ENCODE results near the gene SLC6A6. TPM values are rescaled to one million over a fixed set of nuclear protein-coding genes. Genes with fewer than 3 reads are reported as not detected.

The SLC6A6 gene
- polyA plus RNA-seq, 4 donors, result 16.0 to 26.0 (median 21.2) TPM

GRCh38 chr3:14450922-14451606, 48.7 kb downstream of the SLC6A6 start:
- no peak for DNase-seq (ENCODE audit: low read depth in 4 of 4, low spot score in 2 of 4)

- DNase-seq (ENCODE audit: low read depth in 4 of 4, low spot score in 2 of 4), result no peak
Observed at GRCh38 chr3:14451844-14452739, 49.7 kb downstream of the SLC6A6 start.

- peak in 3 of 4 donors; percentile 65 to 81 (median 71) for DNase-seq (ENCODE audit: low read depth in 4 of 4, low spot score in 2 of 4)
Observed at GRCh38 chr3:14452740-14453710, 50.6 kb downstream of the SLC6A6 start.

- DNase-seq (ENCODE audit: low read depth in 4 of 4, low spot score in 2 of 4), result no peak
Observed at GRCh38 chr3:14453876-14454638, 51.7 kb downstream of the SLC6A6 start.

- DNase-seq (ENCODE audit: low read depth in 4 of 4, low spot score in 2 of 4), result no peak
Observed at GRCh38 chr3:14454639-14455310, 52.4 kb downstream of the SLC6A6 start.

- no peak for DNase-seq (ENCODE audit: low read depth in 4 of 4, low spot score in 2 of 4)
Observed at GRCh38 chr3:14455571-14456317, 53.3 kb downstream of the SLC6A6 start.

- no peak for DNase-seq (ENCODE audit: low read depth in 4 of 4, low spot score in 2 of 4)
Observed at GRCh38 chr3:14456794-14457193, 54.4 kb downstream of the SLC6A6 start.

GRCh38 chr3:14457481-14457880, 55.1 kb downstream of the SLC6A6 start:
- no peak for DNase-seq (ENCODE audit: low read depth in 4 of 4, low spot score in 2 of 4)

- DNase-seq (ENCODE audit: low read depth in 4 of 4, low spot score in 2 of 4), result no peak
Observed at GRCh38 chr3:14457999-14458398, 55.6 kb downstream of the SLC6A6 start.

GRCh38 chr3:14458434-14459275, 56.2 kb downstream of the SLC6A6 start:
- DNase-seq (ENCODE audit: low read depth in 4 of 4, low spot score in 2 of 4), result no peak

GRCh38 chr3:14459384-14459783, 57.0 kb downstream of the SLC6A6 start:
- no peak for DNase-seq (ENCODE audit: low read depth in 4 of 4, low spot score in 2 of 4)

GRCh38 chr3:14459787-14460186, 57.4 kb downstream of the SLC6A6 start:
- no peak for DNase-seq (ENCODE audit: low read depth in 4 of 4, low spot score in 2 of 4)

GRCh38 chr3:14460342-14461005, 58.1 kb downstream of the SLC6A6 start:
- no peak for DNase-seq (ENCODE audit: low read depth in 4 of 4, low spot score in 2 of 4)

GRCh38 chr3:14461006-14461747, 58.8 kb downstream of the SLC6A6 start:
- no peak for DNase-seq (ENCODE audit: low read depth in 4 of 4, low spot score in 2 of 4)

- no peak for DNase-seq (ENCODE audit: low read depth in 4 of 4, low spot score in 2 of 4)
Observed at GRCh38 chr3:14461748-14462324, 59.4 kb downstream of the SLC6A6 start.

GRCh38 chr3:14462738-14463137, 60.3 kb downstream of the SLC6A6 start:
- DNase-seq (ENCODE audit: low read depth in 4 of 4, low spot score in 2 of 4), result no peak
